Lower leg skin (tissue), 3 donors: ENCODE data around the gene B9D1.

Experiments used
- POLR2A ChIP-seq, 2 donors: fragments of 450-650 bp; IDR thresholded peaks; one replicate each; pipeline ENCODE4 v1.6.1; 2016 to 2017; ENCODE audit warnings: antibody characterized with exemption in 2 of 2, mild to moderate bottlenecking in 1 of 2, moderate library complexity in 1 of 2
- TF ChIP-seq, protein P1 (sequence below), 3 donors: fragments of 450-650 bp; IDR thresholded peaks; one replicate each; pipeline ENCODE4 v1.5.1; 2016; ENCODE audit warnings: antibody characterized with exemption in 3 of 3, mild to moderate bottlenecking in 3 of 3, moderate library complexity in 2 of 3

- TF ChIP-seq, protein P1, sequence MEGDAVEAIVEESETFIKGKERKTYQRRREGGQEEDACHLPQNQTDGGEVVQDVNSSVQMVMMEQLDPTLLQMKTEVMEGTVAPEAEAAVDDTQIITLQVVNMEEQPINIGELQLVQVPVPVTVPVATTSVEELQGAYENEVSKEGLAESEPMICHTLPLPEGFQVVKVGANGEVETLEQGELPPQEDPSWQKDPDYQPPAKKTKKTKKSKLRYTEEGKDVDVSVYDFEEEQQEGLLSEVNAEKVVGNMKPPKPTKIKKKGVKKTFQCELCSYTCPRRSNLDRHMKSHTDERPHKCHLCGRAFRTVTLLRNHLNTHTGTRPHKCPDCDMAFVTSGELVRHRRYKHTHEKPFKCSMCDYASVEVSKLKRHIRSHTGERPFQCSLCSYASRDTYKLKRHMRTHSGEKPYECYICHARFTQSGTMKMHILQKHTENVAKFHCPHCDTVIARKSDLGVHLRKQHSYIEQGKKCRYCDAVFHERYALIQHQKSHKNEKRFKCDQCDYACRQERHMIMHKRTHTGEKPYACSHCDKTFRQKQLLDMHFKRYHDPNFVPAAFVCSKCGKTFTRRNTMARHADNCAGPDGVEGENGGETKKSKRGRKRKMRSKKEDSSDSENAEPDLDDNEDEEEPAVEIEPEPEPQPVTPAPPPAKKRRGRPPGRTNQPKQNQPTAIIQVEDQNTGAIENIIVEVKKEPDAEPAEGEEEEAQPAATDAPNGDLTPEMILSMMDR (IDR thresholded peaks at IDR 0.05): no peak
- no peak for TF ChIP-seq POLR2A (IDR thresholded peaks at IDR 0.05)
These were observed 14.4 kb downstream of the B9D1 start for GRCh38 chr17:19348081-19348650.
